Stimulated activated CD4-positive, alpha-beta T cell treated with anti-CD3 and anti-CD28 coated beads, TNF-alpha, amount 100 ng/mL, for 1 hour (primary cell): ENCODE measurements around the gene IL20RA.

Source experiments
- DNase-seq, 3 donors: peaks; one replicate each; pipeline ENCODE4 v3.0.0-alpha.2; 2020; ENCODE audit warnings: low read depth in 3 of 3, low spot score in 1 of 3

Gene IL20RA

DNA sequence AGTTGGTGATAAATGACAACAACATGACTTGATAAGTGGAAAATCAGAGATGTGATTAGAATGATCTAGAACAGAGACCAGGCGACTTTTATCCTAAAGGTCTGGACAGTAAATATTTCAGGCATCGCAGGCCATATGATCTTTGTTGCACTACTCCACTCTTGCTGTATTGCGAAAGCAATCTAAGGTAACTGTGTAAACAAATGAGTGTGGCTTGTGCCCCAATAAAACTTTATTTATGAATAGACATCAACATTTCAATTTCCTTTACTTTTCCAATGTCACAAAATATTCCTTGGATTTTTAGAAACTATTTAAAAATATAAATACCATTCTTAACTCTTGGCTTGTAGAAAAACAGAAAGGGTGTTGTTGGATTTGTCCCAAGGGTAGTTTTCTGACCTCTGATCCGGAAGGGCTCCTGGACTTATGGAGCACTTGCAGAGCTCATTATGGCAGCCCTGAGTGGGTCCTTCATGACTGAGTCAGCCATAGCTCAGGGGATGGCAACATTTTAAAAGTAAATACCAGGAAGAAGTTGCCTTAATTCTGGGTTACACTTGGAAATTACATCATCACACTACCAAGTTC lies 34.5 kb downstream of the IL20RA start:
- DNase-seq: no peak

- DNase-seq: no peak
Measured at GRCh38 chr6:137008204-137008603, 36.6 kb downstream of the IL20RA start.

- DNase-seq: no peak
Measured at GRCh38 chr6:137006056-137006455, 38.7 kb downstream of the IL20RA start.

GRCh38 chr6:137005073-137005472 lies 39.7 kb downstream of the IL20RA start:
- DNase-seq: no peak

- DNase-seq: no peak
Measured at GRCh38 chr6:137002505-137002904, 42.3 kb downstream of the IL20RA start.

- DNase-seq: no peak
Measured at GRCh38 chr6:137001977-137002302, 42.8 kb downstream of the IL20RA start.

DNA sequence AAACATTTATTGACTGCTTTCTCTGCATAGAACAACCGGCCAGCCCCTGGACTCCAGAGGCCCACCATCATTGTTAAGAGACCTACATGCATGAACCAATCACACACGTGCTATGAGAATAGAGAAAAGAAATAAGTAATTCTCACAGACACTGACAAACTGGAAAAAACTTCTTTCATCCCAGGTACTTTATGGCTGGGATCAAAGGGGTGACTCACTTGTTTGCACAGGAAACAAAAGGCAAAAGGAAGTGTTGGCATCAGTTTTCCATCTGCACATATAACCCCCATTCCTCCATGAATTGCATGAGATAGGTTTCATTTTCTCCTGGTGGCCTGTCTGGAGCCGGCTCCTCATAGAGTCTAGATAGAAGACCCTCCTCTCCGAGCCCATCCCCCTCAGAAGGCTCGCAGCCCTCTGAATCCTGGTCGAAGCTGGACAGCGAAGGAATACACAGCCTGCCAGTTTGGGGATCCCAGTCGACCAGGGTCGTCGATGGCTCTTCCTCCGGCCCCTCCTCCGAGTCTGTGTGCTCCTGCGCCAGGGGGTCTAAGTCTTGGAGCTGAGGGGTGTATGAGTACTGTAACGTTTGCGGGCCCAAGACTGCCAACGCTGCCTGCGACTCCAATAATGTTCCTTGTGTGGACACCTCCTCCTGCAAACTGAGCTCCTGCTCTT lies 43.3 kb downstream of the IL20RA start:
- no peak for DNase-seq

DNA sequence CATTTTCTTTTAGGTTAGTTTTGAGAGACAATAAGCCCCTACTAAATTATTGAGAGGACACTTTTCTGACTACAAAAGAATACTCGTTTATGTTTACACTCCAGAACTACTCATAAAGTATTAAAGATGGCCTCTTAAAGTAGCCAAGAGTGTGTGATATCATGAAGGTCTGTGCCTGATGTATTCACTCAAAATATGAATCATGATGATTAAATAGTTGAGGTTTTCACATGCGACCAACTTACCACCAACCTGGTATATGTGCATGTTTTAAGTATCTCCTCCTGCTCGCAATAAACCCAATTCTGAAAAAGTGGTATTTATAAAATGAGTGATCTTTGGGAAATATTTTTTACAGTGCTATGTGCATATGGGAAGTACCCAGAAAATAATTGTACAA lies 43.9 kb downstream of the IL20RA start:
- DNase-seq: no peak

DNA sequence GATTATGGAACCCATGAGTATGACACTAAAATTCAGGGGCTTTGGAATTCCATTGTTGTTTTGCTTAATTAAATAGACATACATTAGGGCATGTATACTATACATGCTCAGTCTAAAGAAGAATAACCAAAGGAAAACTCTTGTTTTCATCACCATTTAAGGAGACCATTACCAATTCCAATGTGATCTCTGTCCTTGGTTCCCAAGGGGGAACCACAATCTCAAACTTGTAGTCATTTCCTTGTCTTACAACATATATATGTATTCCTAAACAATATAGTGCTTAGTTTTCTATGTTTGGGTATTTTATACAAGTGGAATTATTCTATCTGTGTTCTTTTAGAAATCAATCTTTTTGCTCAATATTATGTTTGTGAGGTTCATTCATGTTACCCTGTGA lies 49.2 kb downstream of the IL20RA start:
- no peak for DNase-seq

GRCh38 chr6:136994782-136995181 lies 50.0 kb downstream of the IL20RA start:
- no peak for DNase-seq

GRCh38 chr6:136992113-136992512 lies 52.7 kb downstream of the IL20RA start:
- no peak for DNase-seq

DNA sequence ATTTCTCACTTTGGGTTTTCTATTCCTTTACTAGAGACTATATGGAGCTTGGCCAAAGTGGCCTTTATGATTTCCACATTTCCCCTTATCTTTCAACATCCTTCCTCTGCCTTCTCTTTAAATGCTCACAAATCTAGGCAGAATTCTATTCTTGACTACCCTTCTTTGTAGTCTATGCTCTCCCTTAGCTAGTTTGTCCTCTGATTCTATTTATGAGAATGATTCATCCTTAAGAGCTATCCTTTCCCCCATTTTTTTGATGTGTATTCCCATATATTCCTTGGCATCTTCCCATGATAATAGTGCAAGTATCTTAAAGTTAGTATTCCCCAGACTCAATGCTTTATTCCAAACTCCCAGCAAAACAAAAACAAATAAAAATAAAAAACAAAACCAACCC lies 53.1 kb downstream of the IL20RA start:
- DNase-seq: no peak

- DNase-seq: no peak
Measured at GRCh38 chr6:136990754-136991153, 54.0 kb downstream of the IL20RA start.

DNA sequence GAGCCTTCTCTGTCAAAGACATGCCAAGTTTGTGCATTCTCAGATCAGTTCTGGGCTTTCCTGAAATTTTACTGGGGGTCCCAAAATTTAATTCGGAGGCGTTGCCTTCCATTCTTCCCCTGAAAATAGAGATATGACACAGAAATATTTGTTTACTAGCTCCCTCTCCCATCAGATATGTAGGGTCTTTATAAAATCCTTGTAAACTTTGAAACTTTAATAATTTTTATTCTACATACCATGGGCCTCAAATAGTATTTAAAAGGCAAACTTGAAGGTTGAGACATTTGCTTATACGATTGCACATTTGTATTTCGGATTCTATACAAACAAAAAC lies 54.6 kb downstream of the IL20RA start:
- no peak for DNase-seq

DNA sequence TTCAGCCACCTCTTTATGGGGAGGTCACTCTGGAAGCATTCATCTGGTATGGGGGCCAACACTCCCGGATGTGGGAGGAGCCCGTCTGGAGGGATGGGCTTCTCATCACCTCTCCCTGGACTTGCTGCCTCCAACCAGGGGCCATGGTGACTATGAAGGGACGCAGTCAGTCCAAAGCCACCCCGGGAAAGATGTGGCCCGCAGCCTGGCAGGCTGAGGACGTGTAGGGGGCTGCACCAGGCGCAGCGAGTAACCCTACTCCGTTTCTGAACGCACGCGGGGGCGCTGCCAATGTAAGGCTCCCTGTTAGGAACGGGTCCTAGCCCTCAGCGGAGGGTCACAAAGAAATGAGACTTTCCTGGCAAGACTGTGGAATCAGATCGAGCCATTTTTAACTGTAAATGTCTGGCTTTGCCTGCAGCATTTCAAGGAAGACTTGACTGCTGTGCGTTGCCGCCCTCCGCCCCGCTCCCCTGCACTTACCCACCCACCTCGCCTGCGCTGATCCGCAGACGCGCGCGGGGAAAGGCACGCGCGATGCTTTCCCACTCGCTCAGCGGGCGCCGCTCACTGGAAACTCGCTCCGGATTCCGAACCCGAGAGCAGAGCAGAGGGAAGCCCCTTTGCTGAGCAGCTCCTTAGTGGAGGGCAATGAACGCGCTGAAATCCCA lies 55.1 kb downstream of the IL20RA start:
- DNase-seq: no peak

DNA sequence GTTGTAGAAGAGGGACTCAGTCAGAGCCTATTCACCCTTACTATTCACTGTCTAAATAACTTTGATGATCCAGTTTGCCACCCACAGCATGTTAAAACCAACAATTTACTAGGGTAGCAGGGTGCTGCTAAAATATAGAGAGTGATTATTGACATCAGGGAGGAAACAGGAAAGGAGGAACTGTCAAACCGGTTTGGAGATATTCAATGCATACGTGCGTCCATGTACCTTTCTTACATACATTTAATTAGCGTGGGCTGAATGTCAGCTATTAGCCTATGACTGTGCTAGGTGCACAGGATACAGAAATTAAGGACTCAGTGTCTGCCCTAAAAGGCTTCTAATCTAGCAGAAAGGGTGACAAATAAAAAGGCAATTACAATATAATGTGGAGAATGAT lies 57.2 kb downstream of the IL20RA start:
- no peak for DNase-seq

- DNase-seq: no peak
Measured at GRCh38 chr6:136985502-136985901, 59.3 kb downstream of the IL20RA start.

GRCh38 chr6:136984578-136984977 lies 60.2 kb downstream of the IL20RA start:
- DNase-seq: no peak

DNA sequence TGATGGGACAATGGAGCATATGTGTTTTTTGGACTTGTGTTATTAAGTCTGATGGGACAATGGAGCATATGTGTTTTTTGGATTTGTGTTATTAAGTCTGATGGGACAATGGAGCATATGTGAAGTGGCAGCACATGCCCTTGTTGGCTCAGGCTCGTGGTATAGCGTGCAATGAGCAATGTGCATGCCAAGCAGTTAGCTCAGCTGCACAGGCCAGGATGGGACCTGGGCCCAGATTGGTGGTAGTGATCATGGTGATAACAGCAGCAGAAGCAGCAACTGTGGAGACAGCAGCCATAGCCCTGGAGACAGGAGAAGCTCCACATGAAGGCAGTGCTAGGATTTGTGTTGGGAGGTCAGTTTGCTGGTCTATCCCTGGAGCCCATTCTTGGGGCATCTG lies 61.1 kb downstream of the IL20RA start:
- DNase-seq: no peak

GRCh38 chr6:136982928-136983327 lies 61.8 kb downstream of the IL20RA start:
- no peak for DNase-seq

GRCh38 chr6:136980070-136980469 lies 64.7 kb downstream of the IL20RA start:
- no peak for DNase-seq

- no peak for DNase-seq
Measured at GRCh38 chr6:136979206-136979605, 65.6 kb downstream of the IL20RA start.

DNA sequence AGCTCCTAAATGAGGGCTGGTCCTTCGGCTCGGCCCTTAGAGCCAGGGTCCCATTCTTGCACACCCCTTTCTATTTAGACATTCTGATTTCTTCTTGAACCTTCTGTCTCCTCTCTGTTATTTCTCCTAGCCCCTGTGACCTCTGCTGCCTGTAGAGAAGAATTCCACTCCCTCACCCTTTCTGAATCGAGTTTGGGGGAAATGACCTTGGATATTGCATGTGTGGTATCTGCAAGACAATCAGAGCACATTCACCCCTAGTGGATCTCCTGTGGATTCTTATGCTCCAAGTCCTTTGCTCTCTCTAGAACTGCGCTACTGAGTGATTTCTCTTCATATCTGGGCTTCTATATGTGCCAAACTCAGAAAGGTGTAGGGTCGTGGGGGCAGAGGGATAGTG lies 67.7 kb downstream of the IL20RA start:
- no peak for DNase-seq
